ENCODE measurements around the gene MCOLN3.
"Not testable (repeated sequence)": the region's sequence is repeated elsewhere in the genome, so short reads cannot be mapped to it uniquely, and the experiment has no call there.

The MCOLN3 gene

DNA sequence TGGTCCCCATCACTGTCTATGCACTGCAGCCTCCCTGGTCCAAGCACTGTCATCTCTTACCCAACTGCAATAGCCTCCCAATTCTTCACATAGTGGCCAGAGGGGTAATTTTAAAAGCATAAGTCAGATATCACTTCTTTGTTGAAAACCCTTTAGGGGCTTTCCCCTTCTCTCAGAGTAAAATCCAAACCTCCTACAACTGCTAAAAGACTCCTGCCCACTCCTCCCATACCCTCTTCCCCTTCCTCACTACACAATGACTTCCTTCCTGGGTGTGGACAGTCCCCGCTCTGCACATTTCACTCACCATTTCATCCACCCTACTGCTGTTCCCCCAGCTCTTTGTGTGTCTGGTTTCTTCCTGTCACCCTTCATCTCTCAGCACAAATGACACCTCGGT, 59.7 kb downstream of the MCOLN3 start:
- DNase-seq = no peak

DNA sequence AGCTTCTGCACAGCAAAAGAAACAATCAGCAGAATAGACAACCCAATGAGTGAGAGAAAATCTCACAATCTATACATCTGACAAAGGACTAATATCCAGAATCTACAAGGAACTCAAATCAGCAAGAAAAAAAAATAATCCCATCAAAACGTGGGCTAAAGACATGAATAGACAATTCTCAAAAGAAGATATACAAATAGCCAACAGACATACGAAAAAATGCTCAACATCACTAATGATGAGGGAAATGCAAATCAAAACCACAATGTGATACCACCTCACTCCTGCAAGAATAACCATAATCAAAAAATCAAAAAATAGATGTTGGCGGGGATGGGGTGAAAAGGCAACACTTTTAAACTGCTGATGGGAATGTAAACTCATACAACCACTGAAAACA, 61.7 kb downstream of the MCOLN3 start:
- not testable (repeated sequence) for DNase-seq

DNA sequence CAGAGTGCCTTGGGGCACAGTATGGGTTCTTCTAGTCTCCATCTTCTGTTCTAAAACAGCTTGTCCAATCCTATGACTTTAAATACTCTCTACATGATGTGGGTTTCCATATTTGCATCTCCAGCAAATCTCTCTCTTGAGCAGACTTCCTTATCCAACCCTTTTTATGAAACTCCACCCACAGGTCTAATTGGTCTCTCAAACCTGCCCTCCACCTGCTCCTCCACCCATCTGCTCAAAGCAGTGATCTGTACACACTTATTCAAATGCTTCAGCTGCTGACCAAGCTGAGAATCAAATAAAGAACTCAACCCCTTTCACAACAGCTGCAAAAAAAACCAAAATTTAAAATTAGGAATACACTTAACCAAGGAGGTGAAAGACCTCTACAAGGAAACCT, 62.9 kb downstream of the MCOLN3 start:
- no peak for DNase-seq

DNA sequence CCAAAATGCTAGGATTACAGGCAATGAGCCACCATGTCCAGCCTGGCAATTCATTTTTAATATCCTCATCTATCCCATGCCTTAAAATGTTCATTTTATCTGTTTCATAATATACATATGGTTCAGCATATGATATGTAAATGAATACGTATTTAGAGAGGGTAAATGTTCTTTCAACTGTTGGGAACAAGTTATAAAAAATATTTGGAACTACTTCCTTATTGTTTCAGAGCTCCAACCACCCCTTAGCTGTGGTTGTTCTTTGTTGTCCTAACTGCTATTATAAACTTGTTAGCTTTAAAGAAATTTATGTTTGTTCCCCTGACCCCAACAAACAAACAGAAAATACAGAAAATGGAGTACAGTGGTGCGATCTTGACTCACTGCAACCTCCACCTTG, 65.9 kb downstream of the MCOLN3 start:
- no peak for DNase-seq

DNA sequence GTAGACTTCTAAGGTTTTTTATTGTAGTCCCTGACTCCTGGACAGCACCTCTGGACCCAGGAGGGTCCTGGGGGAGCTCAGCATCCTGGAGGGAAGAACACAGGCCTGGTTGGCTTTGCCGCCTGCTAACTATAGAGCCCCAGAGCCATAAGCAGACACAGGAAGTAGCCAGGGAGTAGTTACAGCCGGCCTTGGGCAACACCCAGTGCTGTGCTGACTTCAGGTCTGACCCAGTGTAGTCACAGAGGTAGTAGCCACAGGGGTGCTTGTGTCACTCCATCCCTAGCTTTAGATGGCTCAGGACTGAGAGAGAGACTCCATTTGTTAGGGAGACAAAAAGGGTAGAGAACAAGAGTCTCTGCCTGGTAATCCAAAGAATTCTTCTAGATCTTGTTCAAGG, 73.3 kb downstream of the MCOLN3 start:
- no peak for DNase-seq

DNA sequence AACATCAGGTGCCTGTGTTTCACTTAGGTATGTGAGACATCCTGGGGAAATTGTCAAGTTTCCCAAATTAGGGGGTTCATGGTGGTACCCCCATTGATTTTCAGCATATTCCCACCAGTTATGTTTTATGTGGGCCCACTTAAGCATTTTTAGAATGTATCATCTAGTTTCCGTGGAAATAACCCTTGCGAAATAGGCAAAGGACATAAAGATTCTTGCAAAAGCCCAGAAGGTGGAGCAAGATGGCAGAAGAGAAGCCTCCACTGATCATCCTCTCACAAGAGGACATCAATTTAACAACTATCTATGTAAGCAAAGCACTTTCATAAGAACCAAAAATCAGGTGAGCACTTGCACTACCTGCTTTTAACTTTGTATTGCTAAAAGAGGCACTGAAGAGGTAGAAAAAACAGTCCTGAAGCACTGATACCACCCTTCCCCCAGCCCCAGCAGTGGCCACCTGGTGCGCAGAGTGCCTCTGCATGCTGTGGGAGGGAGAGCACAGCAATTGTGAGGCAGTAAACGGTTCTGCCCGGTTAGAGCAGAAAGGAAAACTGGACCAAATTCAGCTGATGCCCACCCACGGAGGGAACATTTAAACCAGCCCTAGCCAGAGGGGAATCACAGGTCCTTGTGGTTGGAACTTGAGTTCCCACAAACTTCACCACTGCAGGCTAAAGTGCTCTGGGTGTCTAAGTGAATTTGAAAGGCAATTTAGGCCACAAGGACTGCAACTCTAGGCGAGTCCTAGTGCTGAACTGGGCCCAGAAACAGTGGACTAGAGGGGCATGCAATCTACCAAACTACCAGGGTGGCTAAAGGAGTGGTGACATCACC, 74.6 kb downstream of the MCOLN3 start:
- no peak for DNase-seq

DNA sequence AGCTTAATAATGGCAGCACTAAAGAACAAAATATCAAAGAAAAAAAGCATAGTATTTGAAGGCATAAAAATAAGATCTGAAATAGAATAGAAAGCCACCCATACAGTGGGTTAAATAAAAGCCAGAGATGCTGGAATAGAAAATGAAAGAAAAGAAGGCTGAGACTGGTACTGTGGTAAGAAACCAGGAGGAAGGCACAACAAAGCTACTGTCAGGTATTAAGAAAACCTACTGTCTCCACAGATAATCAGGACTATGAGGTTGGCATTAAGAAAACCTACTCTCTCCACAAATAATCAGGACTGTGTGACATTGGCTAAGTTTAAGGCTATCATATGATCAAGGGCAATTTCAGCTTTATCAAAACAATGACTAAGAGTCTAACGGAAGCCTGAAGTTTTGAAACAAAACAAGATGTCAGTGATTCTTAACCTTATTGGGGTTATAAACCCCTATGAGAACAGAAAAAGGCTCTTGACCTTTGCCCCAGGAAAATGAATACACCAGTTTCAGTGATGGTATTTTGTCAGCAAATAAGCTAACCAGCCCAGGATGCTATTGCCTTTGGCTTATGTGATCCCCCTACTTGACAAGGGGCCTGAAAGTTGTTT, 75.8 kb downstream of the MCOLN3 start:
- DNase-seq = no peak

DNA sequence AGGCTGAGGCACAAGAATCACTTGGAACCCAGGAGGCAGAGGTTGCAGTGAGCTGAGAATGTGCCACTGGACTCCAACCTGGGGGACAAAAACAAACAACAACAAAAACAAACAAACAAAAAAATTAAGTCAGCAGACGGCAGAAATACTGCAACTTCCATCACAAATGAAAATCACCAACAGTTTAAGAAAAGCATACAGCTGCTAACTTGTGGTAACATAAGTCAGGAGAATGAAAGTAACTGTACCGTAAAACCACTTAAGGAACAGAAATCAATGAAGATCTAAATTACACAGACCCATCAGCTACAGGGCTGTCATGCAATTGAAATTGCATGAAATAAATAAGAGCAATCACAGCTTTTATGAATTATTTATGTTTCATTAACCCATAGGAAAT, 76.3 kb downstream of the MCOLN3 start:
- DNase-seq = no peak

DNA sequence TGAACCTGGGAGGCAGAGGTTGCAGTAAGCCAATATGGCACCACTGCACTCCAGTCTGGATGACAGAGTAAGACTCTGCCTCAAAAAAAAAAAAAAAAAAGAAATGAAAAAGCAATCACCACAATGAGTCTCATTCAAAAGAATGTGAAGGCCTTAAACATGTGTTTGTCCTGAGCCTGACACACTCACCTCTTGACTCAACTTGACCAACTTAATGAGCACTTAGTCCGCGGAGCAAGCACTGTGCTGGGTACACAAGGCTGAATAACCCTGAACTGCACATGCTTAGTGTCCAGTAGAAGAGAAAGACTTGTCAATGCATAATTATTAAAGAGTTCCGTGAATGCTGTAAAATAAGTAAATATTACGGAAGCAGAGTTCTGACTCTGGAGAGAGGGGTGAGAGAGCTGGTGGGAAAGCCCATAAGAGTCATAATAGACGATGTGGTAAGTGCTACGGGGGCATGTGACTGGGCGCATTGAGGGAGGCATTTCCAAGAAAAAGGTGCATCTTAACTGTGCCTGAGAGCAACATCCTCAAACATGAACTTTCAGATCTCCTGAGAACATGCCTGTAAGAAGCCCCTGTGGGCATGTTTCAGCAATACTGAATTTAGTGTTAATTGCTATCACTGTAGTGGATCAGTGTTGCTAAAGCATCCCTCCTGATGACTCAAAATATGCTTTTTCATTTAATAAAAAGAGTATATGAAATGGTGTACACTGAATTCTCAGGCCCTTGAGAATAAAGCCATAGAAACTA, 78.6 kb downstream of the MCOLN3 start:
- no peak for DNase-seq

DNA sequence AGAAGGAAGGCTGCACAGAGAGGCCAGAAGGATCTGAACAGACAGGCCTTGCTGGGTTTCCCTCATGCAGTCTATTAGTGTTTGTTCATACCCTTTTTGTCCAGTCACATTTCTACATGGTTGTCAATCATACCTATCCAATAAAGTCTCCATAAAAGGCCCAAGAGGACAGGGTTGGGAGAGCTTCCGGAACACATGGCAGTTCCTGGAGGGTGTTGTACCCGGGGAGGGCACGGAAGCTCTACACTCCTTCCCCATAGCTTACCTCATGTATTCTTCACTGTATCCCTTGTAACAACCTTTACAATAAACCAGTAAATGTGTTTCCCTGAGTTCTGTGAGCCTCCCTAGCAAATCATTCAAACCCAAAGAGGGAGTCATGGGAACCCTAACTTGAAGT, 79.4 kb downstream of the MCOLN3 start:
- DNase-seq = no peak

DNA sequence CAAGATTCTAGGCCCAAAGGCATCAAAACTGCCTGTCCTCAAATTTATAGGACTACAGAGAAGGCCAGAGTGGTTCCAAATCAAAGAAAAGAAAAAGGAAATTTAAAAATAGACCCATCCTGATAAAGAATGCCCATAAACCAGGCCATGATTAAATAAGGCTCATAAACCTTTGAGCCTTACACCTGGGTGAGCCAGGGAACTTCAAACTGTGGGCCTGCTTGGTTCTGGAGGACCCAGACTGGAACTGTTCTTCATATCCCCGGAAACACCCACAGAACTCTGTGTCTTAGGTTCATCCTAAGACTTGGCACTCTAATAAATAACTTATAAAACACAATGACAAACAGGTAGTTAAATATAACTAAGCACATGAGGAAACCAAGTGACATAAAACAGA, 80.2 kb downstream of the MCOLN3 start:
- no peak for DNase-seq
